GM23248 (cell line): ENCODE measurements around the gene ZC3H18.

ENCODE experiments used
- EZH2 ChIP-seq: fragments of 200-600 bp; sonication (generic); IDR thresholded peaks from 2 replicates; pipeline ENCODE4 v1.6.1; 2018; ENCODE audit warnings: antibody characterized with exemption, mild to moderate bottlenecking; ENCODE audit not compliant: insufficient read depth, poor library complexity, severe bottlenecking
- EZH2phosphoT487 ChIP-seq: fragments of 200-600 bp; sonication (generic); IDR thresholded peaks from 2 replicates; pipeline ENCODE4 v1.6.1; 2018; ENCODE audit warnings: antibody characterized with exemption, moderate library complexity, mild to moderate bottlenecking, low read depth; ENCODE audit not compliant: insufficient read depth

GRCh38 chr16:88530858-88531203 is 39.4 kb upstream of the ZC3H18 start:
- no peak for TF ChIP-seq EZH2phosphoT487
- no peak for TF ChIP-seq EZH2
